ENCODE measurements around the gene RAB6D. TPM values are rescaled to one million over a fixed set of nuclear protein-coding genes. Genes with fewer than 3 reads are reported as not detected.

RAB6D gene
- polyA plus RNA-seq, 3 donors, result not detected

DNA sequence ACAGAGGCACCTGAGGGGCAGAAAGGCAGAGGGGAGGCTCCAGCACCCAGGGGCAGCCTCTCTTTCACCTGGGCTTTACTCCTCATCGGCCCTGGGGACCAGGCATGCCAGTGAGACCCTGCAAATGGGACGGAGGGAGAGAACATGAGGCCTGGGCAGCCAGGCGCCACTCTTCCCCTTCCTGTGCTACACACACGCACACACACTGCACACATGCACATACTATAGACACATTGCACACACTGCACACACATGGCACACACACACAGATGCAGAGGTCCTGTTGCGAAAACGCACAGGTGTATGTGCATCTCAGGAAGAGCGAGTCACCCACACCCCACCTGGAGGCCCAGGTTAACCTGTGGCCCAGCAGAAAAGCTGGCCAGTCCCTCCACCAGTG, 3.4 kb upstream of the RAB6D start:
- H3K36me3 ChIP-seq (replicated peaks in 1 of 2; ENCODE audit: control insufficient read depth in 1 of 2, insufficient read depth in 2 of 2, low read length in 2 of 2), result no peaks in the 10 kb centered on the region
- H3K27me3 ChIP-seq (ENCODE audit: control insufficient read depth in 2 of 2, insufficient read depth in 2 of 2, low read length in 2 of 2), result peaks cover 16 to 24% of the 10 kb centered on the region in 2 donors
- Mint-ChIP-seq H3K9me3 (peaks cover 0 to 8% (median 2%) of the 10 kb centered on the region in 7 donors), H3K27me3 (ENCODE audit: low read depth in 3 of 3) (peaks cover 24 to 34% (median 31%) of the 10 kb centered on the region in 3 donors), H3K4me3 (no peak overlapping the region), H3K27ac (no peak overlapping the region), H3K36me3 (no peaks in the 10 kb centered on the region), H3K4me1 (peaks cover 3% of the 10 kb centered on the region)
- no peak overlapping the region for H3K27ac ChIP-seq (ENCODE audit: low read depth in 1 of 2, low read length in 2 of 2)
- DNase-seq, result no peak
- 89% methylated on average over 6 of the region's 7 CpGs for WGBS (ENCODE audit: insufficient coverage)
- H3K79me2 ChIP-seq (ENCODE audit: insufficient read depth, low read length), result no peaks in the 10 kb centered on the region
- no peak overlapping the region for H3K4me2 ChIP-seq (replicated peaks; ENCODE audit: extremely low read depth, low read length, poor library complexity, severe bottlenecking)
- no peak overlapping the region for H3K9ac ChIP-seq (ENCODE audit: insufficient read depth, low read length, poor library complexity, severe bottlenecking)
- intact Hi-C loops (cut with micrococcal nuclease), result no loop called here
- no peak for TF ChIP-seq CTCF (IDR thresholded peaks at IDR 0.05)
- H3K4me1 ChIP-seq (ENCODE audit: control insufficient read depth in 1 of 2, insufficient read depth in 2 of 2, low read length in 2 of 2), result no peaks in the 10 kb centered on the region
- H3K9me3 ChIP-seq (replicated peaks in 1 of 2; ENCODE audit: control insufficient read depth in 1 of 2, insufficient read depth in 1 of 2, low read length in 2 of 2), result no peaks in the 10 kb centered on the region
- H3K4me3 ChIP-seq (replicated peaks in 1 of 3; ENCODE audit: low read depth in 2 of 3, low read length in 3 of 3), result no peak overlapping the region
- no peak overlapping the region for H2AFZ ChIP-seq (ENCODE audit: insufficient read depth, low read depth, low read length, poor library complexity, severe bottlenecking)
- H4K20me1 ChIP-seq (ENCODE audit: insufficient read depth, low read length), result no peaks in the 10 kb centered on the region

DNA sequence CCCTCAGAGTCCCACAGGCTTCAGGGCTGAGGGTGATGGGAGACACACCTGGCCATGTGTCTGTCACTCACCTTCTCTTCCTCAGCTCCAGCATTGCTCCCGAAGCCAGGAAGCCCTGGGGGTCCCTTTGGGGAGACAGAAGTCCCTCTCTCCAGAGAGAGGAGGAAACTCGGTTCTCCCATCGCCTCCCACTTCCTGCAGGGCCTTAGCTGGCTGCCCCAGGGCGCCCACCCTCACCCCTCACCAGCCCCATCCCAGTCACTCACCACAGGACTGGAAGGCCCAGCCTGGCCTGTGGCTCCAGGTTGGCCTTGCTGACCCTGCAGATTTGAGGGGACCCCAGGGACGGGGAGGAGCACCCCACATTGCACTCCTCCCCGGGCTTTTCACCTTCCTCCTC, 2.7 kb upstream of the RAB6D start:
- H4K20me1 ChIP-seq (ENCODE audit: insufficient read depth, low read length), result no peaks in the 10 kb centered on the region
- no peaks in the 10 kb centered on the region for H3K36me3 ChIP-seq (replicated peaks in 1 of 2; ENCODE audit: control insufficient read depth in 1 of 2, insufficient read depth in 2 of 2, low read length in 2 of 2)
- peaks cover 0 to 8% (median 2%) of the 10 kb centered on the region in 7 donors for H3K9me3 Mint-ChIP-seq
- H2AFZ ChIP-seq (ENCODE audit: insufficient read depth, low read depth, low read length, poor library complexity, severe bottlenecking), result no peak overlapping the region
- no peak overlapping the region for H3K27ac ChIP-seq (ENCODE audit: low read depth in 1 of 2, low read length in 2 of 2)
- H3K4me3 ChIP-seq (replicated peaks in 1 of 3; ENCODE audit: low read depth in 2 of 3, low read length in 3 of 3), result no peak overlapping the region
- no peaks in the 10 kb centered on the region for H3K4me1 ChIP-seq (ENCODE audit: control insufficient read depth in 1 of 2, insufficient read depth in 2 of 2, low read length in 2 of 2)
- no peaks in the 10 kb centered on the region for H3K36me3 Mint-ChIP-seq
- intact Hi-C loops (cut with micrococcal nuclease), result no loop called here
- WGBS (ENCODE audit: insufficient coverage), result 87% methylated on average over 2 of the region's 6 CpGs
- no peaks in the 10 kb centered on the region for H3K79me2 ChIP-seq (ENCODE audit: insufficient read depth, low read length)
- H3K27me3 Mint-ChIP-seq (ENCODE audit: low read depth in 3 of 3), result peaks cover 24 to 41% (median 36%) of the 10 kb centered on the region in 3 donors
- H3K9me3 ChIP-seq (replicated peaks in 1 of 2; ENCODE audit: control insufficient read depth in 1 of 2, insufficient read depth in 1 of 2, low read length in 2 of 2), result no peaks in the 10 kb centered on the region
- peaks cover 3% of the 10 kb centered on the region for H3K4me1 Mint-ChIP-seq
- no peak for DNase-seq
- TF ChIP-seq CTCF (IDR thresholded peaks at IDR 0.05), result no peak
- H3K4me3 Mint-ChIP-seq, result no peak overlapping the region
- H3K27ac Mint-ChIP-seq, result no peak overlapping the region
- no peak overlapping the region for H3K9ac ChIP-seq (ENCODE audit: insufficient read depth, low read length, poor library complexity, severe bottlenecking)
- peaks cover 17 to 24% of the 10 kb centered on the region in 2 donors for H3K27me3 ChIP-seq (ENCODE audit: control insufficient read depth in 2 of 2, insufficient read depth in 2 of 2, low read length in 2 of 2)
- H3K4me2 ChIP-seq (replicated peaks; ENCODE audit: extremely low read depth, low read length, poor library complexity, severe bottlenecking), result no peak overlapping the region
